B cell (primary cell): ENCODE results near the gene MEA1. TPM values are rescaled to one million over a fixed set of nuclear protein-coding genes. Genes with fewer than 3 reads are reported as not detected.

ENCODE experiments used
- ATAC-seq: fragments of 200-7000 bp; cut with Tn5 transposase; one replicate; pipeline ENCODE4 v1.10.0; 2021; ENCODE audit warnings: low read depth, mild to moderate bottlenecking, moderate number of reproducible peaks, moderate library complexity
- CTCF ChIA-PET: fragments of 350-600 bp; sonication (Branson Sonifier 250); formaldehyde crosslinking; loops from one replicate; lab custom pipeline; 2021; ENCODE audit warnings: antibody characterized with exemption, inconsistent platforms; lab: Charles Lee
- POLR2A ChIA-PET: fragments of 350-600 bp; sonication (Branson Sonifier 250); formaldehyde crosslinking; loops from one replicate; lab custom pipeline; 2021; ENCODE audit warnings: antibody characterized with exemption; lab: Charles Lee
- DNase-seq: peaks from one replicate; pipeline ENCODE4 v3.0.0; 2013
- H2AFZ ChIP-seq: 2 replicates; pipeline ENCODE4 v1.6.1; 2012; ENCODE audit warnings: mild to moderate bottlenecking, low read depth, low read length; ENCODE audit not compliant: insufficient read depth, poor library complexity, severe bottlenecking
- H3K27ac ChIP-seq, 2 donors: 1 replicate in 1 of 2; 2 replicates in 1 of 2; pipeline ENCODE4 v1.5.1; 2012 to 2013; ENCODE audit warnings: low read length in 2 of 2, mild to moderate bottlenecking in 2 of 2, moderate library complexity in 1 of 2
- H3K27me3 ChIP-seq, 4 experiments: fragments of 200-600 bp in 1 of 4; sonication (generic) in 1 of 4; replicated peaks in 1 of 4; 1 replicate in 2 of 4; 2 replicates in 2 of 4; pipeline versions ENCODE4 v1.6.1 to v1.7.0; 2013 to 2016; ENCODE audit warnings: low read length in 3 of 4, mild to moderate bottlenecking in 2 of 4, mixed read lengths in 1 of 4, moderate library complexity in 1 of 4; ENCODE audit not compliant: insufficient read depth in 4 of 4, control insufficient read depth in 3 of 4; ENCODE audit errors: control extremely low read depth in 1 of 4
- H3K36me3 ChIP-seq, 2 experiments: replicated peaks in 1 of 2; 1 replicate in 1 of 2; 2 replicates in 1 of 2; pipeline versions ENCODE4 v1.6.1 to v1.7.1; 2013; ENCODE audit warnings: low read length in 1 of 2; ENCODE audit not compliant: insufficient read depth in 2 of 2, control insufficient read depth in 1 of 2; ENCODE audit errors: control extremely low read depth in 1 of 2, extremely low read depth in 1 of 2
- H3K4me1 ChIP-seq, 2 donors: fragments of 200-600 bp in 1 of 2; sonication (generic) in 1 of 2; 1 replicate in 1 of 2; 2 replicates in 1 of 2; pipeline versions ENCODE4 v1.5.1 to v1.6.1; 2013 to 2017; ENCODE audit warnings: low read length in 2 of 2; ENCODE audit not compliant: control insufficient read depth in 2 of 2, insufficient read depth in 2 of 2
- H3K4me2 ChIP-seq: replicated peaks from 2 replicates; pipeline ENCODE3; 2012; ENCODE audit warnings: mild to moderate bottlenecking, low read depth, low read length; ENCODE audit not compliant: poor library complexity, severe bottlenecking
- H3K4me3 ChIP-seq, 5 experiments: fragments of 200-600 bp in 1 of 5; sonication (generic) in 1 of 5; 1 replicate in 3 of 5; 2 replicates in 2 of 5; pipeline versions ENCODE4 v1.5.1 to v1.7.0; 2011 to 2016; ENCODE audit warnings: low read length in 4 of 5, mild to moderate bottlenecking in 4 of 5, low read depth in 2 of 5, control low read depth in 1 of 5, moderate library complexity in 1 of 5; ENCODE audit not compliant: insufficient read depth in 1 of 5; ENCODE audit errors: control extremely low read depth in 1 of 5, extremely low read depth in 1 of 5
- H3K79me2 ChIP-seq: fragments of 200-600 bp; sonication (generic); one replicate; pipeline ENCODE4 v1.6.0; 2016; ENCODE audit warnings: low read length; ENCODE audit not compliant: control insufficient read depth, insufficient read depth
- H3K9ac ChIP-seq: fragments of 200-600 bp; sonication (generic); 2 replicates; pipeline ENCODE4 v1.6.1; 2017; ENCODE audit warnings: mild to moderate bottlenecking, low read length, moderate library complexity
- H3K9me3 ChIP-seq, 3 donors: one replicate each; pipeline versions ENCODE4 v1.6.1 to v1.7.1; 2013; ENCODE audit warnings: low read length in 2 of 3; ENCODE audit not compliant: control insufficient read depth in 2 of 3, insufficient read depth in 1 of 3; ENCODE audit errors: control extremely low read depth in 1 of 3
- H4K20me1 ChIP-seq: 2 replicates; pipeline ENCODE4 v1.6.0; 2012; ENCODE audit warnings: mild to moderate bottlenecking, low read length; ENCODE audit not compliant: insufficient read depth, control insufficient read depth, poor library complexity, severe bottlenecking
- H3K27ac Mint-ChIP-seq: one replicate; pipeline ENCODE4 v1.8.0; 2021; ENCODE audit warnings: mixed read lengths
- H3K27me3 Mint-ChIP-seq: one replicate; pipeline ENCODE4 v1.8.0; 2021; ENCODE audit warnings: mixed read lengths
- H3K4me1 Mint-ChIP-seq: one replicate; pipeline ENCODE4 v1.8.0; 2021; ENCODE audit warnings: mixed read lengths
- H3K4me3 Mint-ChIP-seq: one replicate; pipeline ENCODE4 v1.8.0; 2021; ENCODE audit warnings: mixed read lengths
- H3K9me3 Mint-ChIP-seq: one replicate; pipeline ENCODE4 v1.8.0; 2022; ENCODE audit warnings: mixed read lengths; ENCODE audit not compliant: insufficient read depth
- CTCF ChIP-seq: fragments of 200-600 bp; IDR thresholded peaks from one replicate; pipeline ENCODE4 v1.8.0; 2022; ENCODE audit warnings: antibody characterized with exemption, mild to moderate bottlenecking
- EZH2 ChIP-seq: IDR thresholded peaks from 2 replicates; pipeline ENCODE4 v1.6.1; 2012; ENCODE audit warnings: borderline replicate concordance, low read depth, mild to moderate bottlenecking, moderate library complexity, low read length; ENCODE audit not compliant: insufficient read depth, poor library complexity, severe bottlenecking
- WGBS: methylation state at CpG from one replicate; pipeline ENCODE4 v1.1.5; 2013; ENCODE audit warnings: missing lambda C conversion rate; ENCODE audit not compliant: insufficient coverage; 5-methylcytosine and 5-hydroxymethylcytosine counted together
- intact Hi-C: fragments of 100-400 bp; cut with micrococcal nuclease; formaldehyde crosslinking; loops from one replicate; pipeline ENCODE4 v1.10.0; 2022
- polyA plus RNA-seq: library from polyadenylated mRNA; depleted of rRNA; stranded (reverse); fragments of >200 nt; gene quantifications from 2 replicates; pipeline ENCODE4 v1.2.3, GENCODE V29; 2012
- total RNA-seq, 2 donors: library from RNA; stranded (reverse); fragments of 120-200 nt in 1 of 2; gene quantifications; 1 replicate in 1 of 2; 2 replicates in 1 of 2; pipeline versions ENCODE4 v1.2.3 to v1.2.4, GENCODE V29; 2013 to 2022

The MEA1 gene
- total and polyA plus RNA-seq, 2 donors (not counting 1 experiment from before 2014, with no cell fraction given): 35.7 to 36.7 TPM

GRCh38 chr6:43058531-43058930, 44.8 kb upstream of the MEA1 start:
- intact Hi-C loops: loop anchor here (2.0 to 10.0 kb wide), 3 partner anchors 80 to 1138 kb away; partner anchors contain the start of genes BYSL, MED20 and PEX6
- WGBS: no CpG with 5 or more reads among the region's 1 CpG
- ATAC-seq (no peak), DNase-seq (no peak)
- H3K9me3 ChIP-seq: no peaks in the 10 kb centered on the region
- peaks cover 11% of the 10 kb centered on the region for H4K20me1 ChIP-seq
- POLR2A ChIA-PET: interaction anchor here (1.3 kb wide), 1 partner anchor 129 kb away, joined by 11 read pairs; the partner anchor contains the start of gene CNPY3
- peak overlapping the region in 1 of 2 donors; percentile 86 for H3K27ac ChIP-seq
- H3K4me1 ChIP-seq: peaks cover 22 to 30% of the 10 kb centered on the region in 2 donors
- Mint-ChIP-seq H3K9me3 (no peaks in the 10 kb centered on the region), H3K27me3 (no peaks in the 10 kb centered on the region), H3K27ac (peak overlapping the region; percentile 100), H3K4me1 (peaks cover 45% of the 10 kb centered on the region), H3K4me3 (peak overlapping the region; percentile 99)
- peak overlapping the region; percentile 89 for H2AFZ ChIP-seq
- peak overlapping the region; percentile 76 to 96 (median 89) for H3K4me3 ChIP-seq
- CTCF ChIA-PET: no interaction called here
- no peaks in the 10 kb centered on the region for H3K27me3 ChIP-seq
- peaks cover 0 to 15% of the 10 kb centered on the region in 2 experiments for H3K36me3 ChIP-seq
- peaks cover 33% of the 10 kb centered on the region for H3K79me2 ChIP-seq
- H3K9ac ChIP-seq: peak overlapping the region; percentile 79
- TF ChIP-seq CTCF (no peak), EZH2 (no peak)
- peak overlapping the region; percentile 87 for H3K4me2 ChIP-seq

GRCh38 chr6:43055966-43056365, 42.2 kb upstream of the MEA1 start:
- intact Hi-C loops: loop anchor here (10.0 kb wide), 1 partner anchor 481 kb away; no protein-coding TSS in a partner anchor
- WGBS: 88% methylated on average over 8 of the region's 8 CpGs
- DNase-seq (no peak), ATAC-seq (no peak)
- no peaks in the 10 kb centered on the region for H3K9me3 Mint-ChIP-seq
- Histone ChIP-seq H3K79me2 (peaks cover 32% of the 10 kb centered on the region), H3K4me3 (no peak overlapping the region), H3K4me1 (peaks cover 30 to 39% of the 10 kb centered on the region in 2 donors), H3K27ac (no peak overlapping the region), H3K36me3 (peaks cover 0 to 9% of the 10 kb centered on the region in 2 experiments), H3K9ac (no peak overlapping the region), H2AFZ (no peak overlapping the region), H3K9me3 (no peaks in the 10 kb centered on the region), H4K20me1 (peaks cover 11% of the 10 kb centered on the region), H3K4me2 (no peak overlapping the region), H3K27me3 (no peaks in the 10 kb centered on the region)
- H3K4me1 Mint-ChIP-seq: peaks cover 60% of the 10 kb centered on the region
- H3K27me3 Mint-ChIP-seq: no peaks in the 10 kb centered on the region
- peak overlapping the region; percentile 46 for H3K27ac Mint-ChIP-seq
- ChIA-PET POLR2A (no interaction called here), CTCF (no interaction called here)
- peak overlapping the region; percentile 53 for H3K4me3 Mint-ChIP-seq
- TF ChIP-seq EZH2 (no peak), CTCF (no peak)
